Measurements from ENCODE around the gene PAK1IP1.
"Not testable (repeated sequence)": the region's sequence is repeated elsewhere in the genome, so short reads cannot be mapped to it uniquely, and the experiment has no call there.

The PAK1IP1 gene

GRCh38 chr6:10692965-10693538 is 1.7 kb upstream of the PAK1IP1 start:
- no peak for DNase-seq (ENCODE audit: low read depth)

DNA sequence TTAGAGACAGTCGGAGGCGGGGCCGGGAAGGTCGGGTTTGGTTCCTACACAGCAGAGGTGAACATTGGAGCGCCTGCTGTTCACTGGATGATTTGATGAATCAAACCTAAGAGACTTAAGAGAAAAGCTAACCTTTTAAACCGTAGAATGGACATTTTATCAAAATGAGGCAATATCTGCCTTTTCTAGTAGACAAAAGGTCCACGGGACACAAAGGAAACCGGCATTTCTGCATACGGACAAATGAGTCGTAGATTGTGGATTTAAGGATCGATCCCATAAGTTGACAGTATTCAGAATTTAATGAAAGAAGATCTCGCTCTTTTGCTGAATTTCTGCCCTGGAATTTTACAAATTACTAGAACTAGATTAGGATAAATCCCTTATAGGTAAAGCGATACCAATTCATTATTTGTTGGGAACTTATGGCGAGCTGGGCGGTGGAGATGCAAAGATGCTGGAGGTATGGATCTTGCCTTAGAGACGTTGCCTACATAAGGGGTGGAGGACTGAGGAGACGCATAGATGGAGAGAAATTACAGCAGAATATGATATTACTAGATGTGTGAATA is 400 bp downstream of the PAK1IP1 start:
- no peak for DNase-seq (ENCODE audit: low read depth)

DNA sequence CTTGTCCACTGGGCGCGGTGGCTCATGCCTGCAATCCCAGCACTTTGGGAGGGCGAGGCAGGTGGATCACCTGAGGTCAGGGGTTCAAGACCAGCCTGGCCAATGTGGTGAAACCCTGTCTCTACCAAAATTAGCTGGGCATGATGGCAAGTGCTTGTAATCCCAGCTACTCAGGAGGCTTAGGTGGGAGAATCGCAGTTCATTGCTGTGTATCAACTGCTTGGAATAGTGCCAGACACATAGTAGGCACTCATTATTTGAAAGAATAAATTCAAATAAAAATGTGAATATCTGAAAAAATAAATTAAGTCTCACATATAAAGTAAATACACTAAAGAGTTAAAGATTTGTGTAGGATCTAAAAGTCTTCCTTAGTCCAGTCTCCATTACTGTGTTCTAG is 1.9 kb downstream of the PAK1IP1 start:
- no peak for DNase-seq (ENCODE audit: low read depth)

DNA sequence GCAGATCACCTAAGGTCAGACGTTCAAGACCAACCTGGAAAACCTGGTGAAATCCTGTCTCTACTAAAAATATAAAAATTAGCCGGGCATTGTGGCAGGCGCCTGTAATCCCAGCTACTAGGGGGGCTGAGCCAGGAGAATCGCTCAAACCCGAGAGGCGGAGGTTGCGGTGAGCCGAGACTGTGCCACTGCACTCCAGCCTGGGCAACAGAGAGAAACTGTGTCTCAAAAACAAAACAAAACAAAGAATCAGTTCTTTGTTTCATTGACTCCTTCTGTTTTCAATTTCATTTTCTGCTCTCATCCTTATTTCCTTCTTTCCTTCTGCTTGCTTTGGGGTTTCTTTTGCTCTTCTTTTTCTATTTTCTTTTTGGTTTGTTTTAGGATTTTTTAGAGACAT is 19.2 kb downstream of the PAK1IP1 start:
- DNase-seq (ENCODE audit: low read depth): no peak

- DNase-seq (ENCODE audit: low read depth): peak; percentile 49
Observed at GRCh38 chr6:10719296-10719963, 24.7 kb downstream of the PAK1IP1 start.

GRCh38 chr6:10719964-10720264 is 25.1 kb downstream of the PAK1IP1 start:
- no peak for DNase-seq (ENCODE audit: low read depth)

- peak; percentile 56 for DNase-seq (ENCODE audit: low read depth)
Observed at GRCh38 chr6:10720265-10720959, 25.6 kb downstream of the PAK1IP1 start.

- not testable (repeated sequence) for DNase-seq (ENCODE audit: low read depth)
Observed at GRCh38 chr6:10720960-10721849, 26.4 kb downstream of the PAK1IP1 start.

- no peak for DNase-seq (ENCODE audit: low read depth)
Observed at GRCh38 chr6:10721850-10722569, 27.2 kb downstream of the PAK1IP1 start.

- no peak for DNase-seq (ENCODE audit: low read depth)
Observed at GRCh38 chr6:10722570-10722819, 27.7 kb downstream of the PAK1IP1 start.

GRCh38 chr6:10722820-10723566 is 28.2 kb downstream of the PAK1IP1 start, which contains the start of gene TMEM14C:
TSS of gene TMEM14C (plus strand) at chr6:10723070. CDS start at chr6:10724614, 1,544 bp downstream.
- peak; percentile 99 for DNase-seq (ENCODE audit: low read depth)

DNA sequence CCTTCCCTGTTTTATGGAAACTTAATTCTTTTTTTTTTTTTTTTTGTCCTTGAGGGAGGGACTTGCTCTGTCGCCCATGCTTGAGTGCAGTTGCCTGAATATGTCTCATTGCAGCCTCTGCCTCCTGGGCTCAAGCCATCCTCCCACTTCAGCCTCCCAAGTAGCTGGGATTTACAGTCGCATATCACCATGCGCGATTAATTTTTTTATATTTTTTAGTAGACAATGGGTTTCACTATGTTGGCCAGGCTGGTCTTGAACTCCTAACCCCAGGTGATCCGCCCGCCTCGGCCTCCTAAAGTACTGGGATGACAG is 28.8 kb downstream of the PAK1IP1 start:
- DNase-seq (ENCODE audit: low read depth): no peak

DNA sequence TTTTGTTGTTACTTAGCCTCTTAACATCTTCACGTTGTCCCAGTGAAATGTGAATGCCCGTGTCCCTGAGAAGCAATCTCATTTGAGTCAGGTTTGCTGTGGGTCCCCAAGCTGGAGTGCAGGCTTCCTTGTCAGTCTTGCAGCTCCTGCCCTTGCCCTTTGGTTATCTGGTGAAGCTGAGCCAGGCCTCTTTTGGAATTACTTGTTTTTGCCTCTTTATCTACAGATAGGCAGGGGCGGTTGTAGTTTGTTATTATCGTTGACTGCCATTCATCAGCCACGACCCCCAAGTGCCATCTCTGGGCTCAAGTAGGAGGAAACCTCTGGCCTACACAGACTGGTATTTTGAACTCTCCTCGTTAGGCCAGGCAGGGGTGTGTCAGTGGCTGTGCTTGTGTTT is 30.3 kb downstream of the PAK1IP1 start:
- DNase-seq (ENCODE audit: low read depth): no peak

GRCh38 chr6:10725716-10726115 is 30.9 kb downstream of the PAK1IP1 start:
- no peak for DNase-seq (ENCODE audit: low read depth)

GRCh38 chr6:10730254-10730653 is 35.5 kb downstream of the PAK1IP1 start:
- no peak for DNase-seq (ENCODE audit: low read depth)

- no peak for DNase-seq (ENCODE audit: low read depth)
Observed at GRCh38 chr6:10733151-10733715, 38.5 kb downstream of the PAK1IP1 start.

DNA sequence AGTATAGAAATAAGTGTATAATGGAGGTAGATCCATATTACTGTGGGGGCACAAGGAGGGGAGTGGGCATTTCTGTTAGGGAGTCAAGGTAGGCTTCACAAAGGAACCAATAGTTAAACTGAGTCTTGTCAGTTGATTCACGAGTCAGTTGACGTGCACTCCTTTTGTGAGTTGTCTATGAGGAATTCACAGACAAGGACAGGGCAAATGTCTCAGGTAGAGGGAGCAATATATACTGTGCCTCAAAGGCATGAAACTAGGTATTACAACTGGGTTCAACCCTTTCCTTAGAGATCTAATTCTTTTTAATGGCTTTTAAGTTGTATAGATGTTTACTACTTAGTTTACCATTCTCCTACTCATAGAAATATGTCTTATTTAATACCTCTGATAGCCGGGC is 39.1 kb downstream of the PAK1IP1 start:
- DNase-seq (ENCODE audit: low read depth): no peak

GRCh38 chr6:10736731-10737130 is 42.0 kb downstream of the PAK1IP1 start:
- no peak for DNase-seq (ENCODE audit: low read depth)

DNA sequence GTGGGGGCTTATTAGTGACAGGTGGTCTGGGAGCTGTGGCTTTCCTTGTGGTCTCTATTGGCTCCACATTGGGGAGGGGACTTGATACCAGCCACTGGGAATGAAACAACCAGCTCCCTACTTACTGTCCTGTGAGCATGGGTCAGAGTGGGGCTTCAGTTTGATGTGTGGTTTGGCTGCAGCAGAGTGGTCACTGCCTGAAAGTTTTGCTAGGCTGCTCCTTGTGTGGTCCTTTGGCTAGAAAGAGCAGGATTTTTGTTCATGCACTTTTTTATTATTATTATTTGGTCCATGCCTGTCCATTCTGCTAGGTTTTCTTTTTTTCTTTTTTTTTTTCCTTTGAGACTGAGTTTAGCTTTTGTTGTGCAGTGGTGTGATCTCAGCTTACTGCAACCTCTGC is 45.3 kb downstream of the PAK1IP1 start:
- DNase-seq (ENCODE audit: low read depth): no peak

GRCh38 chr6:10741643-10742042 is 46.9 kb downstream of the PAK1IP1 start:
- not testable (repeated sequence) for DNase-seq (ENCODE audit: low read depth)

- no peak for DNase-seq (ENCODE audit: low read depth)
Observed at GRCh38 chr6:10742251-10742650, 47.5 kb downstream of the PAK1IP1 start.
